DMS53 treated with DMSO at 0.1 percent for 48 hours (cell line): ENCODE data around the gene GMFB.
A peak's percentile ranks its signal among the peaks of the same experiment; 100 is the strongest.
"Not testable (repeated sequence)": the region's sequence is repeated elsewhere in the genome, so short reads cannot be mapped to it uniquely, and the experiment has no call there.

Source experiments
- DNase-seq: peaks from one replicate; lab custom pipeline; 2025; ENCODE audit not compliant: unreplicated experiment; lab: John Stamatoyannopoulos, UW

The GMFB gene

DNA sequence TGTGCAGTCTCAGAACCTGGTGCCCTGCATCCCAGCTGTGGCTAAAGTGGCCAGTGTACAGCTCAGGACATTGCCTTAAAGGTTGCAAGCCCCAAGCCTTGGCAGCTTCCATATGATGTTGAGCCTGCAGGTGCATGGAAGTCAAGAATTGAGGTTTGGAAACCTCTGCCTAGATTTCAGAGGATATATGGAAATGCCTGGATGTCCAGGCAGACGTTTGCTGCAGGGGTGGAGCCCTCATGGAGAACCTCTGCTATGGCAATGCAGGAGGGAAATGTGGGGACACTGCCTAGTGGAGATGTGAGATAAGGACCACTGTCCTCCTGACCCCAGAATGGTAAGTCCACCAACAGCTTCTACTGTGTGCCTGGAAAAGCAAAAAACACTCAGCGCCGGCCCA is 29.7 kb downstream of the GMFB start:
- no peak for DNase-seq

DNA sequence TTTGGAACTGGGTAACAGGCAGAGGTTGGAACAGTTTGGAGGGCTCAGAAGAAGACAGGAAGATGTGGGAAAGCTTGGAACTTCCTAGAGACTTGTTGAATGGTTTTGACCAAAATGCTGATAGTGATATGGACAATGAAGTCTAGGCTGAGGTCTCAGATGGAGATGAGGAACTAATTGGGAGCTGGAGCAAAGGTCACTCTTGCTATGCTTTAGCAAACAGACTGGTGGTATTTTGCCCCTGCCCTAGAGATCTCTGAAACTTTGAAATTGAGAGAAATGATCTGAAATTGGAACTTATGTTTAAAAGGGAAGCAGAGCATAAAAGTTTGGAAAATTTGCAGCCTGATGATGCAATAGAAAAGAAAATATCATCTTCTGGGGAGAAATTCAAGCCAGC is 30.2 kb downstream of the GMFB start:
- DNase-seq = not testable (repeated sequence)

DNA sequence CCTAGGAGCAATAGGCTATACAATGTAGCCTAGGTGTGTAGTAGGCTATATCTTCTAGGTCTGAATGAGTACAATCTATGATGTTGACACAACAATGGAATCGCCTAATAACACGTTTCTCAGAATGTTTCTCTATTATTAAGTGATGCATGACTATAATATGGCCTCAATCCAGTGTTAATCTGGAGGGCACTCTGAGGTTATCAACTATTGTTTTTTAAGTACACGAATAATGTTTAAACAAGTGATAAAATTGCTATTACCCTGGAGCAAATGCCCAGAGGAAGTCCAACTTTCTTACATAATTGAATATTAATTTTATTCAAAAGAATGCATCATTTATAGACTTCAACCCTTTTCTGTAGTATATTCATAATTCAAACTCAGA is 31.2 kb downstream of the GMFB start:
- no peak for DNase-seq

DNA sequence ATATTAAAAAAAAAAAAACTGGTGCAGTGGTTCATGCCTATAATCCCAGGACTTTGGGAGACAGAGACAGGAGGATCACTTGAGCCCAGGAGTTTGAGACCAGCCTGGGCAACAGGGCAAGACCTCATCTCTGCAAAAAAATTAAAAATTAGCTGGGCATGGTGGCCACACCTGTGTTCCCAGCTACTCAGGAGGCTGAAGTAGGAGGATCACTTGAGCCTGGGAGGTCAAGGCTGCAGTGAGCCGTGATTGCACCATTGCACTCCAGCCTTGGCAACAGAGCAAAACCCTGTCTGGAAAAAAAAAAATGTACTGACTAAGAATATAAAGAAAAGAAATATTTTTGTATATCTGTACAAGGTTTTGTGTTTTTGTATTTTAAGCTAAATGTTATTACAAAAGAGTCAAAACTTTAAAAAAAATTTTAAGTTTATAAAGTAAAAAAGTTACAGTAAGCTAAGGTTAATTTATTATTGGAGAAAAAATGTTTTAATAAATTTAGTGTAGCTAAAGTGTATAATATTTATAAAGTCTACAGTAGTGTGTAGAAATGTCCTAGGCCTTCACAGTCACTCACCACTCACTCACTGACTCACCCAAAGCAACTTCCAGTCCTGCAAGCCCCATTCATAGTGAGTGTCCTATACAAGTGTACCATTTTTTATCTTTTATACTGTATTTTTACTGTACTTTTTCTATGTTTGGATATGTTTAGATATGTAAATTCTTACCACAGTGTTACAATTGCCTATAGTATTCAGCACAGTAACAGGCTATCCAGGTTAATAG is 31.8 kb downstream of the GMFB start:
- not testable (repeated sequence) for DNase-seq

DNA sequence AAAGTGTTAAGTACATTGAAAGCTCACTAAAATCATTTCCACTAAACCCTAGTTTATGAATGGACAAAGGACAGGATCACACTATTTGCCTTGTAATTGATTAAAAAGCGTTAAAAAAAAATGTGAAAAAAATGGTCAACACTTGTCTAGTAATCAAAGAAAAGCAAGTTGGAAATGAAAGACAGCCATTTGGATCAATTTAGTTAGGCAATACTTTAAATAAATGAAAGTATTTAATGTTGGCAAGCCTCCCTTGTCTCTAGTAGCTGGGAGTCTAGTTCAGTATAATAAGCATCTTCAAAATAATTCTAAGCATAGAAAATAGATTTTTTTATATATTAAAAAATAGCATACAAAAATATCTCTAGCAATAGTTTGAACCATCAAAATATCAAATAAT is 33.4 kb downstream of the GMFB start:
- no peak for DNase-seq

DNA sequence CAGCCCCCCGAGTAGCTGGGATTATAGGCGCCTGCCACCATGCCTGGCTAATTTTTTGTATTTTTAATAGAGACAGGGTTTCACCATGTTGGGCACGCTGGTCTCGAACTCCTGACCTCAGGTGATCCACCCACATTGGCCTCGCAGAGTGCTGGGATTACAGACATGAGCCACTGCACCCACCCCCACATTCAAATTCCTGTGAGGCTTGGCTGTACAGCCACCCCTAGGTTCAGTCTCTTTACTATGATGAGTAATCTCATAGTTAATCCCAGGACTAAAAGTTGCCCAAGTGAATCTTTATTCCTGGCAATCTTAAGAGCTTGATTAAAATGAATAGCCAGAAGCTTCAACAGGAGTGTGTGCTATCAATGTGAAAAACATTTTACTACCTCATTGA is 34.8 kb downstream of the GMFB start:
- DNase-seq = not testable (repeated sequence)

DNA sequence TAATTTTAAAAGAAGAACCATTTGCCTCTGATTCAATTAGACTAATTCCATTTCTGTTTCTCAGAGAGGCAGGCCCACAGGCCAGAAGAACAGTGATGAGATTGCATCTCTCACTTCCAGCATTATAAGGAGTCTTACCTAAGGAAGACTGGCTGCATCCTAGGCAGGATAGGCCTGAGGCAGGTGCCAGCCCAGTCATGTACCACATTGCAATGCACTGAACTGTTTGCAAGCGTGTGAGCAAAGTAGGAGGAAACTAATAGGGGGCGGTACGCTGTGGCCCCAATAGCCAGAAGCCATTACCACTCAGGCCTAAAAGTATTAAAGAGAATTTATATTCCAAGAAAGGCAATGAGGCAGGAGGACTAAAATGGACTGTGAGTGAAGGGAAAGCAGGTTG is 35.5 kb downstream of the GMFB start:
- no peak for DNase-seq

DNA sequence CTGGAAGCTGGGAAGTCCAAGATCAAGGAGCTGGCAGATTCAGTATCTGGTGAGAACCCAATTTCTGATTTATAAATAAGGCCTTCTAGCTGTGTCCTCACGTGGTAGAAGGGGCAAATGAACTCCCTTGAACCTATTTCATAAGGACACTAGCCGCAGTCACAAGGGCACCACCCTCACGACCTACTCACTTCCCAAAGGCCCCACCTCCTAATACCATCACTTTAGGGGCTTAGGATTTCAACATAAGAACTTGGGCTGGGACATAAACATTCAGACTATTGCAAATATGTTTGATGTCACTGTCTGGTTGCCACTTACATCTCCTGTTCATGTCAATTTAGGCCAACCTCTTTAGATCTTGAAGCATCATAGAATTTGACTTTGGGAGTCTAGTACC is 36.8 kb downstream of the GMFB start:
- no peak for DNase-seq

DNA sequence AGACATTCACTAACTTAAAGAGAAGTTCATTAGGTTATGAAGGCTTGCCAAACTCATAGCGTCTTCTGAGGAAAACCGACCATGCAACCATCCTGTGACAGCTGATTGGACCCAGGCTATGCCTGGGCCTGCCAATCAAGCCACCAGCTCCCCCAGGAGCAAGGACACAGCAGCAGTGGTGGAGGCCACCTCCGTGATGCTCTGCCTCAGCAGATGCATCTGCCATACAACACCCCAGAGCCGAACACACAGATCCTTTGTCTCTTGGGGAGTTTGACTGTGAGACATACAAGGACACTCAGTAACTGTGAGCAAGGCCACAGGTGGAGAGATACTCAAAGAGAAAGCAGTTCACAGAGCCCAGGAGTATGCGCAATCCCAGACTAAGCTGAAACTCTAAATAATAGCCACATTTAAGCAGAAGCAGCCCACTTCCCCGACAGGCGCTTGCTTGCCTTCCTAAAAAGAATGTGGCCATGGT is 37.6 kb downstream of the GMFB start:
- DNase-seq = no peak

DNA sequence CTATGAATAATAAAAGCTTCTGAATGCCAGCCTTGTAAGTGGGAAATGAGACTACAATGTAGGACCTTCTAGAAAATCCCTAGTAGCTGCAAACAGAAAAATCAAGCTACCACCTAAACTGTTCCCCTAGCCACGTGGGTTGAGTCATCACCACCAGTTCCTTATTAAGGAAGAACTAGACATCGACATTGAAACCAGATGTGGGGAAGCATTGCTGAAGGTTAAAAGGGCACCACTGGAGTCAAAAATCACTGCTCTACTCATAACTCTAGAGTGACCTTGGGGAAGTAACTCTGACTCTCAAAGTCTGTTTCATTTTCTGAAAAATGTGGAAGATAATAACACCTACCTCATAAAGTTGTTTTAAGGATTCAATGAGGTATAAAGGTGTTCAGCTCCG is 38.2 kb downstream of the GMFB start:
- no peak for DNase-seq

DNA sequence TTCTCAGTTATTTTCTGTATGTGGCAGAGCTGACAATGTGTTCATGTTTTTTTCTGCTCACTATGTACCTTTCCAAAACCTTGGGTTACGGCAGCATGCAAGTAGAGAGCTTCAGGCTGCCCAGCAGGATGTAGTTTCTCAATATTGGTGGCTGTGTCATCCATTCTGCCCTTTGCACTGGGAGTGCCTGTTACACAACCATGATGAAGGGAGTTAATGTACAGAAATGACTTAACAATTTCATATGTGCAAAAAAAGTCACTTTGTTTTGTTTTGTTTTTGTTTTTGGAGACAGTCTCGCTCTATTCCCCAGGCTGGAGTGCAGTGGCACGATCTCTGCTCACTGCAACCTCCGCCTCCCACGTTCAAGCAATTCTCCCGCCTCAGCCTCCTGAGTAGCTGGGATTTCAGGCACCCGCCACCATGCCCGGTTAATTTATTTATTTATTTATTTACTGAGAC is 41.5 kb downstream of the GMFB start:
- no peak for DNase-seq

DNA sequence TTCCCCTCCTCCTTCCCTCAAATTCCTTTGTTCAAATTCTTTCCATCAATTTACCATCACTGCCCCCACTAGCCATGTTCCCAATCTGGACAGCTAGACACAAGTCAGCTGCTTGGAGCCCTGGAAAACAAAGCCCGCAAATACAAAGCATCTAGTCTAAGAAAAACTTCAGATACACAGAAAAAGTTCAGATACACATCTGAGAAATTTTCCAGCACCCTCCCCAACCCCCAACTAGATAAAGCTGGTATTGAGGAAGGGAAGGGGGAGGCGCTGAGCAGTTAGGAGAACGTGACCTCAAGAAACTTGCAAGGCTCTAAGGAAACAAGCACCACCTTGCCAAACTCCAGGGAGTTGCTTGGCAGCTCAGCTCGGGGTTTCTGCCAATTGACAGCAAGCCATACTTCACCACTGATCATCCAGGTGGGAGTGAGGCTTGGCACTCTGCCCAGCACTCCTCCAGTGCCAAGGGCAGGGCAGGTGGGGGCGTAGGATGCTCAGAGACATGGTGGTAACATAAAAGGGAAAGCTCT is 42.6 kb downstream of the GMFB start:
- DNase-seq = no peak

DNA sequence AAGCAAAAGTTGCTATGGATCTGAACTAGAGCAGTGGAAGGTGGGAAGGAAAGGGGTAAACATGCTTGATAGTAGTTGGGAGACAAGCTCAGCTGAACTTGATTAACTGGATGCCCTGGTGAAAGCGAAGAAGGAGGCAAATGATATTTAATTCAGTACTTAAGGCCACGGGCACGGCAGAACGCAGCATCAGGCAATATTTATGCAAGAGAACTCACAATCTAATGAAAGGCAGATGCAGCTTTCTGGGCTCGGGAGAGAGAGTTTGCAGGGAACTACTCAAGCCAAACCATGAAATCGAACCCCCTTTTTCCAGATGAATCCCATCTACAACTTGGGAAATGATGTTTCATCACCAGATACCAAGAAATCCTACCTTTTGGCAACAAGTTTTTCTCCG is 44.1 kb downstream of the GMFB start:
- no peak for DNase-seq

DNA sequence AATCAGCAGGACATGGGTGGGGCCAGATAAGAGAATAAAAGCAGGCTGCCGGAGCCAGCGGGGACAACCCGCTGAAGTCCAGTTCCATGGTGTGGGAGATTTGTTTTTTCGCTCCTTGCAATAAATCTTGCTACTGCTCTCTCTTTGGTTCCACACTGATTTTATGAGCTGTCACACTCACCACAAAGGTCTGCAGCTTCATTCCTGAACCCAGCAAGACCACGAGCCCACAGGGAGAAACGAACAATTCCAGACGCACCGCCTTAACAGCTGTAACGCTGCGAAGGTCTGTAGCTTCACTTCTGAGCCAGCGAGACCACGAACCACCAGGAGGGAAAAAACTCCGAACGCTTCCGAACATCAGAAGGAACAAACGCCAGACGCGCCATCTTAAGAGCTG is 44.8 kb downstream of the GMFB start:
- DNase-seq = no peak

DNA sequence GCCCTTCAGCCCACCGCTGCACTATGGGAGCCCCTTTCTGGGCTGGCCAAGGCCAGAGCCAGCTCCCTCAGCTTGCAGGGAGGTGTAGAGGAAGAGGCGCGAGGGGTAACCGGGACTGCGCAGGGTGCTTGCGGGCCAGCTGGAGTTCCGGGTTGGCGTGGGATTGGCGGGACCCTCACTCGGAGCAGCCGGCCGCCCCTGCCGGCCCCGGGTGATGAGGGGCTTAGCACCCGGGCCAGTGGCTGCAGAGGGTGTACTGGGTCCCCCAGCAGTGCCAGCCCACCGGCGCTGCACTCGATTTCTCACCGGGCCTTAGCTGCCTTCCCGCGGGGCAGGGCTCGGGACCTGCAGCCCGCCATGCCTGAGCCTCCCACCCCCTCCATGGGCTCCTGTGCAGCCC is 45.8 kb downstream of the GMFB start:
- DNase-seq = not testable (repeated sequence)

DNA sequence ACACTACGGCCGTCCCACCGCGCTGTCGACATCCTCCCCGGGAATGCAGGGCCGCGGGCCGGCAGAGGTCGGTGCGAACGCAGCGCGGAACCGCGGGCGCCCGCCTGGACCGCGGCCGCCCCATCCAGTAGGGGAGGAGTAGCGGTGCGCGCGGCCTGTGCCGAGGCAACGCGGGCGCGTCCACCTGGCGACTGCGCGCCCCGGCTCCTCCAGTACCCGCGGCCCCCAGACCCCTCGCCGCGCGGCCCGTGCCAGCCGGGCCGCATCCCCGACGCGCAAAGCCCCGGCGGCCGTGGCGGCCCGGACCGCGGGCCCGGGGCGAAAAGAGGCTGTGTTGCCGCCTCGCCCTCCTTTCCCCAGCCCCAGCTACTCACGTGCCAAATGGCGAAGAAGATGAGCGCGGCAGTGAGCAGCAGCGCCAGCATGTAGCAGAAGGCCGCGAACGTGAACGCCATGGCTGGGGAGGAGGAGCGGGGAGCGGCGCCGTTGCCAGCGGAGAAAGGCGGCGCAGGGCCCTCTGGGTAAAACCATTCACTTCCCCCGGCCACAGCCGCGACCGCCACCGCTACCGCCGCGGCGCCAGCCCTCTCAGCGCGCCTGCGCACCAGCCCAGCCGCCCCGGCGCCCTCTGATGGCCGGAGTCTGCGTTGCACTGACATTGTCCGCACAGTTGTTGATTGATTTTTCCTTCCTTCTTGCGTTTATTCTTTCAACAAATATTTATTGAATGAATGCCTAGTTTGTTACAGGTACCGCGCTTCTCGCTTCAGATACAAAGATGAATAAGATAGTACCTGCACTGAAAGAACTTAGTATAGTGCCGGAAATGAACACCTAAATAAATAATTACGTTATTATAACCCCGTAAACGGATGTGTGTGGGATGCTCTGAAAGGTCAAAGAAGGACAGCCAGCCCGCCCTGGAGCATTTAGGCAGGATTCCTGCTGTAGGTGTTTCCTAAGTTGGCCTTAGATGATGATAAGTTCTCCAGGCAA is 47.6 kb downstream of the GMFB start, which contains the start of gene CNIH1:
Gene CNIH1 (minus strand): TSS at position 502 of the 996 bp plus-strand sequence. CDS start 47 bp downstream, at position 455.
- peak; percentile 86 for DNase-seq

DNA sequence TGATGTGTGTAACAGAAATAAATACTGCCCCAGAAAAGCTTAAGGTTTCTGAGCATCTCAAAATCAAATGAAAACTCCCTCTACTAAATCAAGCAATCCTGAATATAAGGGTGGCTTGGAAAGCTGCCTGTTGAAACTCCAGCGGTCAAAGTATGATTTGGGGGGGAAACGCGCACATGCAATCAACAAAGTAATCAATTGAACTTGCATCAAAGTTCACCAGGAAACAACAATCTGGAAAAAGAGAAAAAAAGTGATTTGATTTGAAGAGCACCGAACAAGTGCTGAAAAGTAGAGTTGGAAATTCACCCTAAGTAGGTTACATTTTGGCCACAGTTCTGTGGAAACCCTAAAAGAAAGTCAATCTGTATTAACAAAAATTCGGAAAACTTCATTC is 48.3 kb downstream of the GMFB start:
- DNase-seq = no peak

DNA sequence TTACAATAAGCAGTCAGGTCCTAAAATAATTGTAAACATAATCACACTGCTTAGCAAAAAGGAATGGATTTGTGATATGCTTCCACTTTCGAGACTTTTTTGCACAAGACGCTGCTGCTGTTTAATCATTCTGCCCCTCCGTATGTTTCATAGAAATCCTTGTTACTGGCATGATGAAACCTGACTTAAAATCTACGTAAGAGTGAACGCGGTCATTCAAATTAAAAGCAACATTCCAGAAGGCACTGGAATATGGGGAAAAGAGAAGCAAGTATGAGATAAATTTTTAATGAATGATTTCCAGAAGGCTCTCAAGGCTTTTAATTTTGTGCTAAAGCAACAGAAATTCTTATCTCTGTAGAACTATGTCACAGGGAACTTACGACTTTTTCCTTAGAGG is 48.7 kb downstream of the GMFB start:
- no peak for DNase-seq

DNA sequence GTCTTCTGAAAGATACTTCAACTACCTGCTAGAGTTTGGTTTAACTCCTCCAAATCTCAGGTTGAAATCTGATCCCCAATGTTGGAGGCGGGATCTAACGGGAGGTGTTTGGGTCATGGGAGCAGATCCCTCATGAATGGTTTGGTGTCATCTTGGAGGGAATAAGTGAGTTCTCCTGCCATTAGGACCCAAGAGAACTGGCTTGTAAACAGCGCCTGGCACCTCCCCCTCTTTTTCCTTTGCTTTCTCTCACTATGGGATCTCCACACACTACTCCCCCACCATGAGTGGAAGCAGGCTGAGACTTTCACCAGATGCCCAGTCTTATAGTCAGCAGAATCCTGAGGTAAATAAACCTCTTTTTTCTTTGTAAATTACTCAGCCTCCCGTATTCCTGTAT is 50.1 kb downstream of the GMFB start:
- DNase-seq = no peak

DNA sequence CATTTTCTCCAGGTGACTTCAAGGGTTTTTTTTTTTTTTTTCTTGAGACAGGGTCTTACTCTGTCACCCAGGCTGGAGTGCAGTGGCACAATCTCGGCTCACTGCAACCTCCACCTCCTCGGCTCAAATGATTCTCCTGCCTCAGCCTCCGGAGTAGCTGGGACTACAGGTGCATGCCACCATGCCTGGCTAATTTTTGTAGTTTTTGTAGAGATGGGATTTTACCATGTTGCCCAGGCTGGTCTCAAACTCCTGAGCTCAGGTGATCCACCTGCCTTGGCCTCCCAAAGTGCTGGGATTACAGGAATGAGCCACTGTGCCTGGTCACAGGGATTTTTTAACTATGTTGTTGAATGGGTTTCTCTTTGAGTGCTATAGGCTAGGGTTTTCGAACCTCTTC is 50.8 kb downstream of the GMFB start:
- DNase-seq = not testable (repeated sequence)

DNA sequence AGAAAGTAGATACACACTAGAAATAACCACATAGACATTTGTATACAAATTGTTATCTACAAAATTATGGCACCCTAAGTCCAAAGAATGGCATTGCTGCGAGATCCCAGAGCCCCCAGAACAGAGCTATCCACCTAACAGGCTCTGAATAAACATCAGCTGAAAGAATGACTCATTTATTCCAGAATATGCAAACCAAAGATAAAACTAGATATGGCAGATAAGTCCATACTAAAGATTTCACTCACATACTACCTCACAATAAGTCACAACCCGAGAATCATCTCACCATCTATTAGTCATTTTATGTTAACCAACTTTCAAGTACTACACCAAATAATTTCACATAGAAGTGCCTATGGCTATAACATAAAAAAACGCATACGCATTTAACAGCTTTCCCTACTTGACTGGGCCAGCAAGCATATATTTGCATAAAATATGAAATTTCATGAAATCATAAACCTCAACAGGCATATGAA is 53.2 kb downstream of the GMFB start:
- no peak for DNase-seq
